WTC11 (cell line): ENCODE data around the gene FUT2. TPM values are rescaled to one million over a fixed set of nuclear protein-coding genes. Genes with fewer than 3 reads are reported as not detected.
"Not testable (repeated sequence)": the region's sequence is repeated elsewhere in the genome, so short reads cannot be mapped to it uniquely, and the experiment has no call there.

Experiments used
- ATAC-seq: fragments of 200-7000 bp; cut with Tn5 transposase; 2 replicates; pipeline ENCODE4 v1.10.0; 2021; ENCODE audit warnings: mild to moderate bottlenecking, moderate library complexity
- CTCF ChIA-PET: fragments of 300-600 bp; sonication (Branson Sonifier 250); formaldehyde crosslinking; loops from one replicate; lab custom pipeline; 2021; ENCODE audit warnings: antibody characterized with exemption; lab: Charles Lee
- POLR2A ChIA-PET: fragments of 350-600 bp; sonication (Branson Sonifier 250); formaldehyde crosslinking; loops from one replicate; lab custom pipeline; 2021; ENCODE audit warnings: antibody characterized with exemption; lab: Charles Lee
- DNase-seq: peaks from one replicate; pipeline ENCODE4 v3.0.0; 2021; ENCODE audit warnings: low spot score
- H3K27ac Mint-ChIP-seq: 2 replicates; pipeline ENCODE4 v1.8.0; 2021; ENCODE audit warnings: mixed read lengths
- H3K27me3 Mint-ChIP-seq: 2 replicates; pipeline ENCODE4 v1.8.0; 2021; ENCODE audit warnings: low read depth, mild to moderate bottlenecking, moderate library complexity, mixed read lengths
- H3K36me3 Mint-ChIP-seq: 2 replicates; pipeline ENCODE4 v1.8.0; 2021; ENCODE audit warnings: mixed read lengths
- H3K4me1 Mint-ChIP-seq: 2 replicates; pipeline ENCODE4 v1.8.0; 2022; ENCODE audit warnings: mixed read lengths
- H3K4me3 Mint-ChIP-seq: 2 replicates; pipeline ENCODE4 v1.8.0; 2021; ENCODE audit warnings: mild to moderate bottlenecking, moderate library complexity, mixed read lengths
- H3K9me3 Mint-ChIP-seq: 2 replicates; pipeline ENCODE4 v1.8.0; 2021; ENCODE audit warnings: mixed read lengths
- CBFB ChIP-seq: sonication (generic); formaldehyde crosslinking; IDR thresholded peaks from 2 replicates; pipeline ENCODE4 v1.8.1; 2022; ENCODE audit warnings: mild to moderate bottlenecking, low read depth, missing genetic modification reagents
- ELF4 ChIP-seq: sonication (generic); formaldehyde crosslinking; IDR thresholded peaks from 2 replicates; pipeline ENCODE4 v1.8.1; 2022; ENCODE audit warnings: low read depth, mild to moderate bottlenecking, moderate library complexity, missing genetic modification reagents
- GTF2I ChIP-seq: fragments of 250-450 bp; sonication (Bioruptor Pico); conservative IDR thresholded peaks from 2 replicates; pipeline ENCODE4 v1.4.0; 2021; ENCODE audit warnings: mild to moderate bottlenecking
- KAT7 ChIP-seq: sonication (generic); formaldehyde crosslinking; IDR thresholded peaks from 2 replicates; pipeline ENCODE4 v1.8.1; 2023; ENCODE audit warnings: missing genetic modification reagents, mild to moderate bottlenecking, borderline replicate concordance
- NFATC4 ChIP-seq: fragments of 250-450 bp; sonication (Bioruptor Pico); IDR thresholded peaks from 2 replicates; pipeline ENCODE4 v1.9.0; 2021; ENCODE audit warnings: mild to moderate bottlenecking
- SMAD3 ChIP-seq: sonication (generic); formaldehyde crosslinking; IDR thresholded peaks from 2 replicates; pipeline ENCODE4 v1.8.0; 2022; ENCODE audit warnings: missing genetic modification reagents, mild to moderate bottlenecking, borderline replicate concordance
- SMAD4 ChIP-seq: sonication (generic); formaldehyde crosslinking; IDR thresholded peaks from 2 replicates; pipeline ENCODE4 v1.8.0; 2022; ENCODE audit warnings: mild to moderate bottlenecking, missing genetic modification reagents
- TCF7 ChIP-seq: sonication (generic); formaldehyde crosslinking; IDR thresholded peaks from 2 replicates; pipeline ENCODE4 v1.8.0; 2022; ENCODE audit warnings: mild to moderate bottlenecking, low read depth, missing genetic modification reagents, moderate library complexity
- total RNA-seq: library from RNA; stranded (reverse); gene quantifications from 3 replicates; pipeline ENCODE4 v1.2.3, GENCODE V29; 2021
- TF ChIP-seq, protein P1 (sequence below): sonication (generic); formaldehyde crosslinking; IDR thresholded peaks from 2 replicates; pipeline ENCODE4 v1.8.1; 2022; ENCODE audit warnings: mild to moderate bottlenecking, missing genetic modification reagents, moderate library complexity, borderline replicate concordance
- TF ChIP-seq, protein P2 (sequence below): sonication (generic); formaldehyde crosslinking; IDR thresholded peaks from 2 replicates; pipeline ENCODE4 v1.8.0; 2022; ENCODE audit warnings: mild to moderate bottlenecking, missing genetic modification reagents
- TF ChIP-seq, protein P3 (sequence below): sonication (generic); formaldehyde crosslinking; IDR thresholded peaks from 2 replicates; pipeline ENCODE4 v1.8.1; 2023; ENCODE audit warnings: mild to moderate bottlenecking, missing genetic modification reagents, borderline replicate concordance
- TF ChIP-seq, protein P4 (sequence below): sonication (generic); formaldehyde crosslinking; IDR thresholded peaks from 2 replicates; pipeline ENCODE4 v1.8.1; 2023; ENCODE audit warnings: mild to moderate bottlenecking, missing genetic modification reagents, moderate library complexity
- TF ChIP-seq, protein P5 (sequence below): fragments of 250-450 bp; sonication (Bioruptor Pico); IDR thresholded peaks from 2 replicates; pipeline ENCODE4 v1.8.0; 2021; ENCODE audit warnings: mild to moderate bottlenecking
- TF ChIP-seq, protein P6 (sequence below): fragments of 250-450 bp; sonication (Bioruptor Pico); IDR thresholded peaks from 2 replicates; pipeline ENCODE4 v1.9.0; 2021; ENCODE audit warnings: mild to moderate bottlenecking
- TF ChIP-seq, protein P7 (sequence below): sonication (generic); formaldehyde crosslinking; IDR thresholded peaks from 2 replicates; pipeline ENCODE4 v1.8.0; 2023; ENCODE audit warnings: mild to moderate bottlenecking, missing genetic modification reagents
- TF ChIP-seq, protein P8 (sequence below): sonication (generic); formaldehyde crosslinking; conservative IDR thresholded peaks from 2 replicates; pipeline ENCODE4 v1.8.1; 2022; ENCODE audit warnings: mild to moderate bottlenecking, missing genetic modification reagents
- TF ChIP-seq, protein P9 (sequence below): sonication (generic); formaldehyde crosslinking; IDR thresholded peaks from 2 replicates; pipeline ENCODE4 v1.8.1; 2022; ENCODE audit warnings: mild to moderate bottlenecking, moderate library complexity, missing genetic modification reagents
- TF ChIP-seq, protein P10 (sequence below): sonication (generic); formaldehyde crosslinking; IDR thresholded peaks from 2 replicates; pipeline ENCODE4 v1.8.1; 2022; ENCODE audit warnings: low read depth, missing genetic modification reagents, borderline replicate concordance

Gene FUT2
- total RNA-seq, 1 experiment from 2014 or later = 5.9 TPM

DNA sequence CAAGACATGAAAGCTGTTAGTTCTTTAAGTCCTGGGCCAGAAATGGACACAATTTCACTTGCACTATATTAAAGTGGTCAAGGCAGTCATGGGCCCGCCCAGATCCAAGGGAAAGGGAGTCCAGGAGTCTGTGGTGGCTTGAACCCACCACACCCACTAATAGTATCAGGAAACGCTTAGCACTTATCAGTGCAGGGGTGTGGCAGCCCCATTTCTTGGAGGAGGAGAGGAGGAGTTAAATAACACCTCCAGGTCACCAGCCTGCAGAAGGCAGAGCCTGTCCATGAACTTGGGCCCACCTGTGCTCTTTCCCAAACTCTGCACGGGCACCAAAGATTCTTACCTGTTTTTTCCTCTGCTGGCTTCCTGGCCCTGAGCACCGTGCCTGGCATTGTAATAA lies 17.6 kb upstream of the FUT2 start (continued):
- TF ChIP-seq, protein P1, sequence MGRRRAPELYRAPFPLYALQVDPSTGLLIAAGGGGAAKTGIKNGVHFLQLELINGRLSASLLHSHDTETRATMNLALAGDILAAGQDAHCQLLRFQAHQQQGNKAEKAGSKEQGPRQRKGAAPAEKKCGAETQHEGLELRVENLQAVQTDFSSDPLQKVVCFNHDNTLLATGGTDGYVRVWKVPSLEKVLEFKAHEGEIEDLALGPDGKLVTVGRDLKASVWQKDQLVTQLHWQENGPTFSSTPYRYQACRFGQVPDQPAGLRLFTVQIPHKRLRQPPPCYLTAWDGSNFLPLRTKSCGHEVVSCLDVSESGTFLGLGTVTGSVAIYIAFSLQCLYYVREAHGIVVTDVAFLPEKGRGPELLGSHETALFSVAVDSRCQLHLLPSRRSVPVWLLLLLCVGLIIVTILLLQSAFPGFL = no peak
- TF ChIP-seq, protein P2, sequence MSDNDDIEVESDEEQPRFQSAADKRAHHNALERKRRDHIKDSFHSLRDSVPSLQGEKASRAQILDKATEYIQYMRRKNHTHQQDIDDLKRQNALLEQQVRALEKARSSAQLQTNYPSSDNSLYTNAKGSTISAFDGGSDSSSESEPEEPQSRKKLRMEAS (CRISPR knock-in tag) = no peak
- no peak for TF ChIP-seq ELF4 (CRISPR knock-in tag)
- TF ChIP-seq, protein P3, sequence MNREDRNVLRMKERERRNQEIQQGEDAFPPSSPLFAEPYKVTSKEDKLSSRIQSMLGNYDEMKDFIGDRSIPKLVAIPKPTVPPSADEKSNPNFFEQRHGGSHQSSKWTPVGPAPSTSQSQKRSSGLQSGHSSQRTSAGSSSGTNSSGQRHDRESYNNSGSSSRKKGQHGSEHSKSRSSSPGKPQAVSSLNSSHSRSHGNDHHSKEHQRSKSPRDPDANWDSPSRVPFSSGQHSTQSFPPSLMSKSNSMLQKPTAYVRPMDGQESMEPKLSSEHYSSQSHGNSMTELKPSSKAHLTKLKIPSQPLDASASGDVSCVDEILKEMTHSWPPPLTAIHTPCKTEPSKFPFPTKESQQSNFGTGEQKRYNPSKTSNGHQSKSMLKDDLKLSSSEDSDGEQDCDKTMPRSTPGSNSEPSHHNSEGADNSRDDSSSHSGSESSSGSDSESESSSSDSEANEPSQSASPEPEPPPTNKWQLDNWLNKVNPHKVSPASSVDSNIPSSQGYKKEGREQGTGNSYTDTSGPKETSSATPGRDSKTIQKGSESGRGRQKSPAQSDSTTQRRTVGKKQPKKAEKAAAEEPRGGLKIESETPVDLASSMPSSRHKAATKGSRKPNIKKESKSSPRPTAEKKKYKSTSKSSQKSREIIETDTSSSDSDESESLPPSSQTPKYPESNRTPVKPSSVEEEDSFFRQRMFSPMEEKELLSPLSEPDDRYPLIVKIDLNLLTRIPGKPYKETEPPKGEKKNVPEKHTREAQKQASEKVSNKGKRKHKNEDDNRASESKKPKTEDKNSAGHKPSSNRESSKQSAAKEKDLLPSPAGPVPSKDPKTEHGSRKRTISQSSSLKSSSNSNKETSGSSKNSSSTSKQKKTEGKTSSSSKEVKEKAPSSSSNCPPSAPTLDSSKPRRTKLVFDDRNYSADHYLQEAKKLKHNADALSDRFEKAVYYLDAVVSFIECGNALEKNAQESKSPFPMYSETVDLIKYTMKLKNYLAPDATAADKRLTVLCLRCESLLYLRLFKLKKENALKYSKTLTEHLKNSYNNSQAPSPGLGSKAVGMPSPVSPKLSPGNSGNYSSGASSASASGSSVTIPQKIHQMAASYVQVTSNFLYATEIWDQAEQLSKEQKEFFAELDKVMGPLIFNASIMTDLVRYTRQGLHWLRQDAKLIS = no peak

DNA sequence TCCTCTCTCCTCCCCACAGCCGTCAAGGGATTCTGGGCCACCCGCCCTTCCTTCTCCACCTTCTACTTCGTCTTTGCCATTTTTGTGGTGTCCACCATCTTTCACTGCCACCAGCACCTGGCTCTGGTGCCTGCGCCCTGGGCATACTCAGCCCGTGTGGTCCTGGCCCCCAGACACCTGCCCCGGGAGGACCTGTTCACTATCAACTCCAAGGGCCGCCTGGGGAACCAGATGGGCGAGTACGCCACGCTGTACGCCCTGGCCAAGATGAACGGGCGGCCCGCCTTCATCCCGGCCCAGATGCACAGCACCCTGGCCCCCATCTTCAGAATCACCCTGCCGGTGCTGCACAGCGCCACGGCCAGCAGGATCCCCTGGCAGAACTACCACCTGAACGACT lies 15.8 kb upstream of the FUT2 start:
- H3K36me3 Mint-ChIP-seq, H3K4me1 Mint-ChIP-seq, ATAC-seq, H3K9me3 Mint-ChIP-seq, POLR2A ChIA-PET, H3K27ac Mint-ChIP-seq, H3K4me3 Mint-ChIP-seq, DNase-seq, CTCF ChIA-PET, H3K27me3 Mint-ChIP-seq: not testable (repeated sequence)

DNA sequence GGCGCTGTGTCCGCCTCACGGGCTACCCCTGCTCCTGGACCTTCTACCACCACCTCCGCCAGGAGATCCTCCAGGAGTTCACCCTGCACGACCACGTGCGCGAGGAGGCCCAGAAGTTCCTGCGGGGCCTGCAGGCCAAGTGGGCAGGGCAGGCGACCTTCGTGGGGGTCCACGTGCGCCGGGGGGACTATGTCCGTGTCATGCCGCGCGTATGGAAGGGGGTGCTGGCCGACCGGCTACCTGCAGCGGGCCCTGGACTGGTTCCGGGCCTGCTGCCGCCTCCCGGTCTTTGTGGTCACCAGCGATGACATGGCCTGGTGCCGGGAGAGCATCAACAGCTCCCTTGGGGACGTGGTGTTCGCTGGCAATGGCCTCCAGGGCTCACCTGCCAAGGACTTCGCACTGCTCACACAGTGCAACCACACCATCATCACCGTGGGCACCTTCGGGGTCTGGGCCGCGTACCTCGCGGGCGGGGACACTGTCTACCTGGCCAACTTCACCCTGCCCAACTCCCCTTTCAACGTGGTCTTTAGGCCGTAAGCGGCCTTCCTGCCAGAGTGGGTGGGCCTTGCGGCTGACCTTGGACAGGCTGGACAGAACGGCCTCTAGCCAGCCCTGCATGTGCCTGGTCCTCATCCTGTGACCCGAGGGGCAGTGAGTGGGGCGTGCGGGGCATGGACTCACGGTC lies 15.2 kb upstream of the FUT2 start:
- DNase-seq (no peak), ATAC-seq (no peak)
- POLR2A ChIA-PET = no interaction called here
- H3K36me3 Mint-ChIP-seq = no peaks in the 10 kb centered on the region
- H3K4me3 Mint-ChIP-seq = no peak overlapping the region
- H3K9me3 Mint-ChIP-seq = no peaks in the 10 kb centered on the region
- CTCF ChIA-PET = no interaction called here
- peaks cover 2% of the 10 kb centered on the region; the same call in 1 of the 2 replicates for H3K4me1 Mint-ChIP-seq
- no peak overlapping the region for H3K27ac Mint-ChIP-seq
- no peaks in the 10 kb centered on the region; the same call in 1 of the 2 replicates for H3K27me3 Mint-ChIP-seq
- TF ChIP-seq GTF2I (CRISPR knock-in tag) = no peak
- TF ChIP-seq CBFB (CRISPR knock-in tag) = no peak
- TF ChIP-seq, protein P4, sequence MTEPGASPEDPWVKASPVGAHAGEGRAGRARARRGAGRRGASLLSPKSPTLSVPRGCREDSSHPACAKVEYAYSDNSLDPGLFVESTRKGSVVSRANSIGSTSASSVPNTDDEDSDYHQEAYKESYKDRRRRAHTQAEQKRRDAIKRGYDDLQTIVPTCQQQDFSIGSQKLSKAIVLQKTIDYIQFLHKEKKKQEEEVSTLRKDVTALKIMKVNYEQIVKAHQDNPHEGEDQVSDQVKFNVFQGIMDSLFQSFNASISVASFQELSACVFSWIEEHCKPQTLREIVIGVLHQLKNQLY (CRISPR knock-in tag) = no peak
- TF ChIP-seq, protein P5, sequence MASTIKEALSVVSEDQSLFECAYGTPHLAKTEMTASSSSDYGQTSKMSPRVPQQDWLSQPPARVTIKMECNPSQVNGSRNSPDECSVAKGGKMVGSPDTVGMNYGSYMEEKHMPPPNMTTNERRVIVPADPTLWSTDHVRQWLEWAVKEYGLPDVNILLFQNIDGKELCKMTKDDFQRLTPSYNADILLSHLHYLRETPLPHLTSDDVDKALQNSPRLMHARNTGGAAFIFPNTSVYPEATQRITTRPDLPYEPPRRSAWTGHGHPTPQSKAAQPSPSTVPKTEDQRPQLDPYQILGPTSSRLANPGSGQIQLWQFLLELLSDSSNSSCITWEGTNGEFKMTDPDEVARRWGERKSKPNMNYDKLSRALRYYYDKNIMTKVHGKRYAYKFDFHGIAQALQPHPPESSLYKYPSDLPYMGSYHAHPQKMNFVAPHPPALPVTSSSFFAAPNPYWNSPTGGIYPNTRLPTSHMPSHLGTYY = no peak
- TF ChIP-seq, protein P6, sequence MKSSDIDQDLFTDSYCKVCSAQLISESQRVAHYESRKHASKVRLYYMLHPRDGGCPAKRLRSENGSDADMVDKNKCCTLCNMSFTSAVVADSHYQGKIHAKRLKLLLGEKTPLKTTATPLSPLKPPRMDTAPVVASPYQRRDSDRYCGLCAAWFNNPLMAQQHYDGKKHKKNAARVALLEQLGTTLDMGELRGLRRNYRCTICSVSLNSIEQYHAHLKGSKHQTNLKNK (CRISPR knock-in tag) = no peak
- no peak for TF ChIP-seq TCF7 (CRISPR knock-in tag)
- TF ChIP-seq, protein P7, sequence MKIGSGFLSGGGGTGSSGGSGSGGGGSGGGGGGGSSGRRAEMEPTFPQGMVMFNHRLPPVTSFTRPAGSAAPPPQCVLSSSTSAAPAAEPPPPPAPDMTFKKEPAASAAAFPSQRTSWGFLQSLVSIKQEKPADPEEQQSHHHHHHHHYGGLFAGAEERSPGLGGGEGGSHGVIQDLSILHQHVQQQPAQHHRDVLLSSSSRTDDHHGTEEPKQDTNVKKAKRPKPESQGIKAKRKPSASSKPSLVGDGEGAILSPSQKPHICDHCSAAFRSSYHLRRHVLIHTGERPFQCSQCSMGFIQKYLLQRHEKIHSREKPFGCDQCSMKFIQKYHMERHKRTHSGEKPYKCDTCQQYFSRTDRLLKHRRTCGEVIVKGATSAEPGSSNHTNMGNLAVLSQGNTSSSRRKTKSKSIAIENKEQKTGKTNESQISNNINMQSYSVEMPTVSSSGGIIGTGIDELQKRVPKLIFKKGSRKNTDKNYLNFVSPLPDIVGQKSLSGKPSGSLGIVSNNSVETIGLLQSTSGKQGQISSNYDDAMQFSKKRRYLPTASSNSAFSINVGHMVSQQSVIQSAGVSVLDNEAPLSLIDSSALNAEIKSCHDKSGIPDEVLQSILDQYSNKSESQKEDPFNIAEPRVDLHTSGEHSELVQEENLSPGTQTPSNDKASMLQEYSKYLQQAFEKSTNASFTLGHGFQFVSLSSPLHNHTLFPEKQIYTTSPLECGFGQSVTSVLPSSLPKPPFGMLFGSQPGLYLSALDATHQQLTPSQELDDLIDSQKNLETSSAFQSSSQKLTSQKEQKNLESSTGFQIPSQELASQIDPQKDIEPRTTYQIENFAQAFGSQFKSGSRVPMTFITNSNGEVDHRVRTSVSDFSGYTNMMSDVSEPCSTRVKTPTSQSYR = no peak
- TF ChIP-seq, protein P8, sequence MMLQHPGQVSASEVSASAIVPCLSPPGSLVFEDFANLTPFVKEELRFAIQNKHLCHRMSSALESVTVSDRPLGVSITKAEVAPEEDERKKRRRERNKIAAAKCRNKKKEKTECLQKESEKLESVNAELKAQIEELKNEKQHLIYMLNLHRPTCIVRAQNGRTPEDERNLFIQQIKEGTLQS = no peak
- TF ChIP-seq, protein P9, sequence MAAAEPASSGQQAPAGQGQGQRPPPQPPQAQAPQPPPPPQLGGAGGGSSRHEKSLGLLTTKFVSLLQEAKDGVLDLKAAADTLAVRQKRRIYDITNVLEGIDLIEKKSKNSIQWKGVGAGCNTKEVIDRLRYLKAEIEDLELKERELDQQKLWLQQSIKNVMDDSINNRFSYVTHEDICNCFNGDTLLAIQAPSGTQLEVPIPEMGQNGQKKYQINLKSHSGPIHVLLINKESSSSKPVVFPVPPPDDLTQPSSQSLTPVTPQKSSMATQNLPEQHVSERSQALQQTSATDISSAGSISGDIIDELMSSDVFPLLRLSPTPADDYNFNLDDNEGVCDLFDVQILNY (CRISPR knock-in tag) = no peak
- no peak for TF ChIP-seq NFATC4 (CRISPR knock-in tag)
- TF ChIP-seq SMAD4 = no peak
- TF ChIP-seq SMAD3 (CRISPR knock-in tag) = no peak
- TF ChIP-seq, protein P10, sequence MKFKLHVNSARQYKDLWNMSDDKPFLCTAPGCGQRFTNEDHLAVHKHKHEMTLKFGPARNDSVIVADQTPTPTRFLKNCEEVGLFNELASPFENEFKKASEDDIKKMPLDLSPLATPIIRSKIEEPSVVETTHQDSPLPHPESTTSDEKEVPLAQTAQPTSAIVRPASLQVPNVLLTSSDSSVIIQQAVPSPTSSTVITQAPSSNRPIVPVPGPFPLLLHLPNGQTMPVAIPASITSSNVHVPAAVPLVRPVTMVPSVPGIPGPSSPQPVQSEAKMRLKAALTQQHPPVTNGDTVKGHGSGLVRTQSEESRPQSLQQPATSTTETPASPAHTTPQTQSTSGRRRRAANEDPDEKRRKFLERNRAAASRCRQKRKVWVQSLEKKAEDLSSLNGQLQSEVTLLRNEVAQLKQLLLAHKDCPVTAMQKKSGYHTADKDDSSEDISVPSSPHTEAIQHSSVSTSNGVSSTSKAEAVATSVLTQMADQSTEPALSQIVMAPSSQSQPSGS (CRISPR knock-in tag) = no peak
- no peak for TF ChIP-seq KAT7 (CRISPR knock-in tag)
